GM19035 (cell line): ENCODE data around the gene GPX6.
"Not testable (repeated sequence)": the region's sequence is repeated elsewhere in the genome, so short reads cannot be mapped to it uniquely, and the experiment has no call there.

ENCODE experiments used
- ATAC-seq: cut with Tn5 transposase; IDR thresholded peaks from one replicate; pipeline ENCODE4 v1.9.1; 2021; ENCODE audit not compliant: unreplicated experiment

Gene GPX6

GRCh38 chr6:28525496-28526039, 10.0 kb upstream of the GPX6 start, which contains the start of gene GPX5:
TSS of gene GPX5 (plus strand) at chr6:28525881. CDS start at chr6:28526014, 133 bp downstream.
- no peak for ATAC-seq

- no peak for ATAC-seq
These were observed 7.6 kb upstream of the GPX6 start for GRCh38 chr6:28523241-28523622.

GRCh38 chr6:28522594-28523240, 7.1 kb upstream of the GPX6 start:
- no peak for ATAC-seq

GRCh38 chr6:28517964-28518363, 2.4 kb upstream of the GPX6 start:
- no peak for ATAC-seq

- ATAC-seq = not testable (repeated sequence)
These were observed 3.2 kb downstream of the GPX6 start for GRCh38 chr6:28512387-28512786.

- ATAC-seq = no peak
These were observed 3.8 kb downstream of the GPX6 start for GRCh38 chr6:28511628-28512300.

- no peak for ATAC-seq
These were observed 8.7 kb downstream of the GPX6 start for GRCh38 chr6:28506807-28507475.

- no peak for ATAC-seq
These were observed 9.9 kb downstream of the GPX6 start for GRCh38 chr6:28505733-28506132.

- not testable (repeated sequence) for ATAC-seq
These were observed 12.8 kb downstream of the GPX6 start for GRCh38 chr6:28502709-28503305.

- not testable (repeated sequence) for ATAC-seq
These were observed 13.5 kb downstream of the GPX6 start for GRCh38 chr6:28502136-28502535.

GRCh38 chr6:28501259-28501658, 14.3 kb downstream of the GPX6 start:
- ATAC-seq = no peak

GRCh38 chr6:28497893-28498292, 17.7 kb downstream of the GPX6 start:
- no peak for ATAC-seq

GRCh38 chr6:28497306-28497705, 18.3 kb downstream of the GPX6 start:
- ATAC-seq = no peak

GRCh38 chr6:28496099-28496779, 19.4 kb downstream of the GPX6 start:
- no peak for ATAC-seq

- ATAC-seq = no peak
These were observed 23.6 kb downstream of the GPX6 start for GRCh38 chr6:28491984-28492317.

- ATAC-seq = peak; percentile 5
These were observed 25.2 kb downstream of the GPX6 start for GRCh38 chr6:28490205-28490890.

- peak; percentile 89 for ATAC-seq
These were observed 26.0 kb downstream of the GPX6 start for GRCh38 chr6:28489366-28490204.

GRCh38 chr6:28488916-28489365, 26.7 kb downstream of the GPX6 start:
- no peak for ATAC-seq

GRCh38 chr6:28486988-28487742, 28.4 kb downstream of the GPX6 start:
- no peak for ATAC-seq
